Loucy (cell line): ENCODE measurements around the gene RNASE2.

Experiments used
- H2AFZ ChIP-seq: fragments of 200-600 bp; sonication (generic); 2 replicates; pipeline ENCODE4 v1.6.0; 2016; ENCODE audit warnings: antibody characterized with exemption, mild to moderate bottlenecking, low read length, moderate library complexity
- H3F3A ChIP-seq: fragments of 200-600 bp; 2 replicates; pipeline ENCODE4 v1.6.0; 2016; ENCODE audit warnings: antibody characterized with exemption, low read depth, mild to moderate bottlenecking
- H3K27me3 ChIP-seq: fragments of 200-600 bp; sonication (generic); 2 replicates; pipeline ENCODE4 v1.6.1; 2014; ENCODE audit warnings: low read length, mild to moderate bottlenecking; ENCODE audit not compliant: insufficient read depth, poor library complexity, severe bottlenecking
- H3K36me3 ChIP-seq: fragments of 200-600 bp; sonication (generic); 2 replicates; pipeline ENCODE4 v1.6.1; 2016; ENCODE audit warnings: low read length; ENCODE audit not compliant: insufficient read depth
- H3K4me1 ChIP-seq: fragments of 200-600 bp; sonication (generic); 2 replicates; pipeline ENCODE4 v1.5.1; 2014; ENCODE audit warnings: low read length, mild to moderate bottlenecking; ENCODE audit not compliant: insufficient read depth, poor library complexity, severe bottlenecking
- H3K4me2 ChIP-seq: fragments of 200-600 bp; sonication (generic); 2 replicates; pipeline ENCODE4 v1.6.0; 2014; ENCODE audit warnings: antibody characterized with exemption, low read length, low read depth, mild to moderate bottlenecking; ENCODE audit not compliant: poor library complexity, severe bottlenecking
- H3K4me3 ChIP-seq: fragments of 200-600 bp; sonication (generic); 2 replicates; pipeline ENCODE4 v1.5.1; 2014; ENCODE audit warnings: low read length, mild to moderate bottlenecking, mixed read lengths; ENCODE audit not compliant: poor library complexity, severe bottlenecking
- H3K79me2 ChIP-seq: fragments of 200-600 bp; sonication (generic); 2 replicates; pipeline ENCODE4 v1.6.1; 2014; ENCODE audit warnings: low read length; ENCODE audit not compliant: insufficient read depth
- H3K9ac ChIP-seq: fragments of 200-600 bp; sonication (generic); 2 replicates; pipeline ENCODE4 v1.6.0; 2014; ENCODE audit warnings: mild to moderate bottlenecking, low read depth, low read length, moderate library complexity; ENCODE audit not compliant: poor library complexity, severe bottlenecking
- H3K9me2 ChIP-seq: fragments of 200-600 bp; sonication (generic); replicated peaks from 2 replicates; pipeline ENCODE4 v1.6.1; 2016; ENCODE audit warnings: low read depth, low read length, mixed read lengths
- H3K9me3 ChIP-seq: fragments of 200-600 bp; sonication (generic); 2 replicates; pipeline ENCODE4 v1.6.1; 2014; ENCODE audit warnings: mild to moderate bottlenecking, antibody characterized with exemption, low read length, low read depth; ENCODE audit not compliant: insufficient read depth
- H4K20me1 ChIP-seq: fragments of 200-600 bp; sonication (generic); 2 replicates; pipeline ENCODE4 v1.6.0; 2014; ENCODE audit warnings: antibody characterized with exemption, low read length, mild to moderate bottlenecking; ENCODE audit not compliant: insufficient read depth, poor library complexity, severe bottlenecking
- EZH2phosphoT487 ChIP-seq: fragments of 200-600 bp; IDR thresholded peaks from 2 replicates; pipeline ENCODE4 v1.6.1; 2018; ENCODE audit warnings: antibody characterized with exemption, mild to moderate bottlenecking, moderate library complexity, borderline replicate concordance
- TF ChIP-seq, protein P1 (sequence below): fragments of 200-600 bp; sonication (generic); conservative IDR thresholded peaks from 2 replicates; pipeline ENCODE4 v1.5.1; 2014; ENCODE audit warnings: mild to moderate bottlenecking, antibody characterized with exemption, low read length

The RNASE2 gene

DNA sequence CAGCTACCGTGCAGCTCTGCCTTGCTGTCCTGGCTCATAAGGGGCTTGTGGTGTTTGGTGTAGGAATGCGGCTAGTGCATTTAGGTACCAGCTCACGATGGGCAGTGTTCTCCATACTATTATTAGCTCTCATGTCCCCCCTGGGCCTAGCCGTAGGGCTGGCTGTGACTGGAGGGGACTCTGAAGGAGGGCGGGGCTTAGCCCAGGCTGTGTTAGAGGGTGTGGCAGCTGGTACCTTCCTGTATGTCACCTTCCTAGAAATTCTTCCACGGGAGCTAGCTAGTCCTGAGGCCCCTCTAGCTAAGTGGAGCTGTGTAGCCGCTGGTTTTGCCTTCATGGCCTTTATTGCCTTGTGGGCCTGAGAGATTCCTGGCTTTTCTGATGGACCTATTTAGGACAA, 45.9 kb downstream of the RNASE2 start:
- H4K20me1 ChIP-seq: no peaks in the 10 kb centered on the region
- no peaks in the 10 kb centered on the region for H3K27me3 ChIP-seq
- H3K36me3 ChIP-seq: peaks cover 5% of the 10 kb centered on the region; the same call in 1 of the 2 replicates
- H3K4me2 ChIP-seq: no peak overlapping the region
- no peak overlapping the region for H3K4me3 ChIP-seq
- no peaks in the 10 kb centered on the region for H3K9me2 ChIP-seq
- H3K79me2 ChIP-seq: no peaks in the 10 kb centered on the region
- no peaks in the 10 kb centered on the region for H3K9me3 ChIP-seq
- no peak overlapping the region for H2AFZ ChIP-seq
- no peaks in the 10 kb centered on the region for H3K4me1 ChIP-seq
- no peaks in the 10 kb centered on the region for H3F3A ChIP-seq
- H3K9ac ChIP-seq: no peak overlapping the region
- TF ChIP-seq, protein P1, sequence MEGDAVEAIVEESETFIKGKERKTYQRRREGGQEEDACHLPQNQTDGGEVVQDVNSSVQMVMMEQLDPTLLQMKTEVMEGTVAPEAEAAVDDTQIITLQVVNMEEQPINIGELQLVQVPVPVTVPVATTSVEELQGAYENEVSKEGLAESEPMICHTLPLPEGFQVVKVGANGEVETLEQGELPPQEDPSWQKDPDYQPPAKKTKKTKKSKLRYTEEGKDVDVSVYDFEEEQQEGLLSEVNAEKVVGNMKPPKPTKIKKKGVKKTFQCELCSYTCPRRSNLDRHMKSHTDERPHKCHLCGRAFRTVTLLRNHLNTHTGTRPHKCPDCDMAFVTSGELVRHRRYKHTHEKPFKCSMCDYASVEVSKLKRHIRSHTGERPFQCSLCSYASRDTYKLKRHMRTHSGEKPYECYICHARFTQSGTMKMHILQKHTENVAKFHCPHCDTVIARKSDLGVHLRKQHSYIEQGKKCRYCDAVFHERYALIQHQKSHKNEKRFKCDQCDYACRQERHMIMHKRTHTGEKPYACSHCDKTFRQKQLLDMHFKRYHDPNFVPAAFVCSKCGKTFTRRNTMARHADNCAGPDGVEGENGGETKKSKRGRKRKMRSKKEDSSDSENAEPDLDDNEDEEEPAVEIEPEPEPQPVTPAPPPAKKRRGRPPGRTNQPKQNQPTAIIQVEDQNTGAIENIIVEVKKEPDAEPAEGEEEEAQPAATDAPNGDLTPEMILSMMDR: no peak
- no peak for TF ChIP-seq EZH2phosphoT487

DNA sequence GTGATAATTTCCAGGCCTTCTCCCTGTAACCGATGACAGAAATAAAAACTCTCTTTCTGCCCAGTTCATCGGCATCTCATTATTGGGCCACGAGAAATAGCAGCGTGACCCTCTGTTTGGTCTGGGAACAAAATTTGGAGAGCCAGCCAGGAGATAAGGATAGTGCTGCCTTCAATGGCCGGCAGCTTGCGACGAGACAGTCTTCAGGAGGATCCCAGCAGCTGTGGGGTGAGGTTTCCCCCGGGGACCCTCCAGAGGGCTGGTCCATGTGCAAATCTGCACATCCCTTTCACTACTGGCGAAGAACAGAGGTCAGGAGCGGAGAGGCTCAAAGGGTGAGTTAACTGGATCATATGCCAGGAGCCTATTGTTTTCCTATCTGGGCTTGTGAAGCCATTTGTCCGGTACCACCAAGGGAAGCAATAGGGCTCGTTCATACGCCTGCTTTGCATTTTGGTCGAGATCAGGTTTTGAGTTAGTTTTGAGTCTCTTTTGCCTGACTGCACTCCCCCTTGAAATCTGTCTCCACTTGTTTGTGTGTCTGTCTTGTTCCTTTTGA, 48.6 kb downstream of the RNASE2 start:
- H3K9me2 ChIP-seq: no peaks in the 10 kb centered on the region
- H3K27me3 ChIP-seq: no peaks in the 10 kb centered on the region
- H3K4me1 ChIP-seq: no peaks in the 10 kb centered on the region
- no peaks in the 10 kb centered on the region for H3K9me3 ChIP-seq
- H3K36me3 ChIP-seq: no peaks in the 10 kb centered on the region
- H2AFZ ChIP-seq: no peak overlapping the region
- no peaks in the 10 kb centered on the region for H3F3A ChIP-seq
- no peaks in the 10 kb centered on the region for H4K20me1 ChIP-seq
- no peak overlapping the region for H3K4me3 ChIP-seq
- TF ChIP-seq EZH2phosphoT487: no peak
- TF ChIP-seq, protein P1: no peak
- no peak overlapping the region for H3K9ac ChIP-seq
- no peak overlapping the region for H3K4me2 ChIP-seq
- no peaks in the 10 kb centered on the region for H3K79me2 ChIP-seq
